Measurements from ENCODE around the gene NMNAT3.

DNA sequence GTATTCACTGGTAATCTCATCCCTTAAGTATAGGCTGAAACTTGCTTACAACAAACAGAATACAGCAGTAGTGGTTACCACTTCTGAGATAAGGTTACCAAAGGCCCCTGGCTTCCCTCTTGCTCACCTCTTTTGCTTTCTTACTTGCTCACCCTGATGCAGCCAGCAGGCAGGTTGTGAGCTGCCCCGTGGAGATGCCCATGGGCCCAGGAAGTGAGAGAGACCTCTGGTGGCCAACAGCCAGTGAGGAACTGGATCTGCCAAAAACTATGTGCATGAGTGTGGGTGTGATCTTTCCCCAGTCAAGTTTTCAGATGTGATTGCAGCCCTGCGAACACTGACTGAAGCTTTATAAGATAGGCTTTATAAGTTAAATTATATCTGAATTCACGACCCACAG, 48.7 kb downstream of the NMNAT3 start:
- TF ChIP-seq, protein P1, sequence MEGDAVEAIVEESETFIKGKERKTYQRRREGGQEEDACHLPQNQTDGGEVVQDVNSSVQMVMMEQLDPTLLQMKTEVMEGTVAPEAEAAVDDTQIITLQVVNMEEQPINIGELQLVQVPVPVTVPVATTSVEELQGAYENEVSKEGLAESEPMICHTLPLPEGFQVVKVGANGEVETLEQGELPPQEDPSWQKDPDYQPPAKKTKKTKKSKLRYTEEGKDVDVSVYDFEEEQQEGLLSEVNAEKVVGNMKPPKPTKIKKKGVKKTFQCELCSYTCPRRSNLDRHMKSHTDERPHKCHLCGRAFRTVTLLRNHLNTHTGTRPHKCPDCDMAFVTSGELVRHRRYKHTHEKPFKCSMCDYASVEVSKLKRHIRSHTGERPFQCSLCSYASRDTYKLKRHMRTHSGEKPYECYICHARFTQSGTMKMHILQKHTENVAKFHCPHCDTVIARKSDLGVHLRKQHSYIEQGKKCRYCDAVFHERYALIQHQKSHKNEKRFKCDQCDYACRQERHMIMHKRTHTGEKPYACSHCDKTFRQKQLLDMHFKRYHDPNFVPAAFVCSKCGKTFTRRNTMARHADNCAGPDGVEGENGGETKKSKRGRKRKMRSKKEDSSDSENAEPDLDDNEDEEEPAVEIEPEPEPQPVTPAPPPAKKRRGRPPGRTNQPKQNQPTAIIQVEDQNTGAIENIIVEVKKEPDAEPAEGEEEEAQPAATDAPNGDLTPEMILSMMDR (IDR thresholded peaks at IDR 0.05): peak in 2 of 4 donors; percentile 19
- TF ChIP-seq POLR2A (IDR thresholded peaks at IDR 0.05): no peak

Data from right lobe of liver (tissue), 4 donors.